Duodenal mucosa (tissue), 2 donors: ENCODE data around the gene CST3.
"Not testable (repeated sequence)": the region's sequence is repeated elsewhere in the genome, so short reads cannot be mapped to it uniquely, and the experiment has no call there.

Source experiments
- H3K27ac ChIP-seq: one replicate; pipeline ENCODE4 v1.7.0; 2013; ENCODE audit warnings: low read depth, low read length
- H3K27me3 ChIP-seq, 2 donors: one replicate each; pipeline ENCODE4 v1.7.0; 2013; ENCODE audit warnings: low read length in 2 of 2, control low read depth in 1 of 2; ENCODE audit not compliant: insufficient read depth in 2 of 2, control insufficient read depth in 1 of 2
- H3K36me3 ChIP-seq, 2 donors: one replicate each; pipeline ENCODE4 v1.7.0; 2013; ENCODE audit warnings: low read length in 2 of 2, control low read depth in 1 of 2; ENCODE audit not compliant: insufficient read depth in 2 of 2, control insufficient read depth in 1 of 2
- H3K4me1 ChIP-seq, 2 donors: one replicate each; pipeline ENCODE4 v1.7.0; 2013; ENCODE audit warnings: low read length in 2 of 2, control low read depth in 1 of 2; ENCODE audit not compliant: insufficient read depth in 2 of 2, control insufficient read depth in 1 of 2
- H3K4me3 ChIP-seq, 2 donors: one replicate each; pipeline ENCODE4 v1.7.0; 2013; ENCODE audit warnings: low read length in 2 of 2, low read depth in 1 of 2
- H3K9ac ChIP-seq, 2 donors: one replicate each; pipeline ENCODE4 v1.7.0; 2013; ENCODE audit warnings: low read length in 2 of 2, low read depth in 1 of 2
- H3K9me3 ChIP-seq, 2 donors: one replicate each; pipeline ENCODE4 v1.7.0; 2013; ENCODE audit warnings: low read length in 2 of 2, control low read depth in 1 of 2; ENCODE audit not compliant: control insufficient read depth in 1 of 2

CST3 gene

DNA sequence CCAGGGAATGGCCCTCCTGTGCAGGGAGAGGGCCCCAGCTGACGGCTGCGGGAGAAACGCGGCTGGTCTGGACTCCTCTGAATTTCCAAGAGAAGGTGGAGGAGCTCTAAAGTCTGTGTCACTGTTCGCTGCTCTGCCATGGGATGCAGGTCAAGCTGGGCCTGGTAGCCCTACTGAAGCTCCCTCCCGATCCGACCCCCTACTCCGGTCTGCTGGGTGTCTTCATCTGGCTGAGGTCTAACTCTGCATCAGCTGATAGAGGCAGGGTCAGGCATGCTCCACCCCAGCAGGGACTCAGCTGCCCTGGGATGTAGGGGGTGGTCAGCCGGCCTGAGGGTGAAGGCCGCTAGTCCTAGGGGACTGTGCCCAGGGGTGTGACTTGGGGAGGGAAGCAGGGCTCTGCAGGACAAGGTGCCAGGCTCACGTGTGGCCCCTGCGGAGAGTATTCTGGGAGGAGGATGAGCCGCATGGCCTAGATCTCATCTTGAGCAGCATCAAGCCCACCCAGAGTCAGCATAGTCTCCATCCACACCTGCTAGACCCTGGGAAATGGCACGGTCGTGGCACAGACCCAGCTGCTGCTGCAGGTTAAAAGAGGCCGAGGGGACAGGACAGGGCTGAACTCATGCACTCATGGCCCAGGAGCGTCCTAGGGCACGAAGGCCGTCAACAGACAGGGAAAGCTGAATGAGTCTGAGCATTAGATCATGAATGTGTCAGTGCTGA lies 1.4 kb downstream of the CST3 start:
- Histone ChIP-seq H3K27me3 (no peaks in the 10 kb centered on the region), H3K36me3 (peaks cover 0 to 32% of the 10 kb centered on the region in 2 donors), H3K9me3 (no peaks in the 10 kb centered on the region), H3K9ac (peak overlapping the region; percentile 72 to 75), H3K27ac (no peak overlapping the region), H3K4me1 (peaks cover 26% of the 10 kb centered on the region in 2 donors), H3K4me3 (peak overlapping the region; percentile 68 to 80)

DNA sequence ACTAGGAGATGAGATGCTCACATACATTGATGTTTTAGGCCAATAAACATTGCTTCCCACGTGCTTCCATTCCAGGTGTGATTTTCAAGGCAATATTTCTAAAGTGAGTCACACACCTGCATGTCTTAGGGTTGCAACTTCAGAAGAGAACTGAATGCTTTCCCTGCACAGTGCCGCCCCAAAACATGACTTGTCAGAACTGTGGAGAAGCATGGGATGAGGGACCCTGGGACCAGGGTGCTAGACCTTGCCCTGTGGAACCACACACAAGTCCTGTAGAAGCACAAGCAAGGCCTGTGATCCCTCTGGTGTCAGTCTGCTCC lies 2.0 kb downstream of the CST3 start:
- Histone ChIP-seq H3K4me3 (peak overlapping the region; percentile 68 to 80), H3K4me1 (peaks cover 26% of the 10 kb centered on the region in 2 donors), H3K36me3 (peaks cover 0 to 32% of the 10 kb centered on the region in 2 donors)
- H3K9ac ChIP-seq, H3K9me3 ChIP-seq, H3K27me3 ChIP-seq, H3K27ac ChIP-seq: not testable (repeated sequence)

DNA sequence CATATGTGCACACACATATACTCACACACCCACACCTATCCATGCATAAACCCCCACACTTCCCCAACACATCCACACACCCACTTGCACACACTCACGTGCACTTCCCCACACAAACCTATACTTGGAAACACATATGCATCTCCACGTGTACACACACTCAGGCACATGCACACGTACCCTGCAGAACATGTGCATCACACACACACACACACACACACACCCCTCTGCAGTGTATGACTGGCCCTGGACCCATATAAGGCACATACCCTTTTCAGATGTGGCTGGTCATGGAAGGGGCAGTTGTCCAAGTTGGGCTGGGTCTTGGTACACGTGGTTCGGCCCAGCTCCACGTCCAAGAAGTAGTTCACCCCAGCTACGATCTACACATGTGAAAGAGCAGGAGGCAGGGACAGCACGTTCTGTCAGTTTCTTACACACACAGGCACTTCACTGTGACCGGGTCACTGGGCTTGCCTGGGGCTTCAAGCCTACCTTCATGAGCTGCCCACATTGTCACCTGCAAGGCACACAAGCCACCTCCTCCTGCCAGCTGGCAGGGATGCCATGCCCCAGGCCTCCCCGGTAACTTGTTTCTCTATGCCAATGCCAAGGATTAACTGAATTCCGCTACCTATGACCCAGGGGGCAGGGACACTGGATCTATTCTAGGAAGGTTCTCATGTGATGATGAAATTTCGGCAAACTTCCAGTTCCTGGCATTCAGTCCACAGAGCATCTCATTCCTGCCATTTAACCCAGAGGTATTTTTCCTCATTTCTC lies 2.6 kb downstream of the CST3 start:
- H3K27ac ChIP-seq: no peak overlapping the region
- H3K4me1 ChIP-seq: peaks cover 27 to 28% of the 10 kb centered on the region in 2 donors
- no peak overlapping the region for H3K9ac ChIP-seq
- no peaks in the 10 kb centered on the region for H3K9me3 ChIP-seq
- H3K36me3 ChIP-seq: peaks cover 0 to 32% of the 10 kb centered on the region in 2 donors
- no peaks in the 10 kb centered on the region for H3K27me3 ChIP-seq
- H3K4me3 ChIP-seq: peak overlapping the region in 1 of 2 donors; percentile 34

DNA sequence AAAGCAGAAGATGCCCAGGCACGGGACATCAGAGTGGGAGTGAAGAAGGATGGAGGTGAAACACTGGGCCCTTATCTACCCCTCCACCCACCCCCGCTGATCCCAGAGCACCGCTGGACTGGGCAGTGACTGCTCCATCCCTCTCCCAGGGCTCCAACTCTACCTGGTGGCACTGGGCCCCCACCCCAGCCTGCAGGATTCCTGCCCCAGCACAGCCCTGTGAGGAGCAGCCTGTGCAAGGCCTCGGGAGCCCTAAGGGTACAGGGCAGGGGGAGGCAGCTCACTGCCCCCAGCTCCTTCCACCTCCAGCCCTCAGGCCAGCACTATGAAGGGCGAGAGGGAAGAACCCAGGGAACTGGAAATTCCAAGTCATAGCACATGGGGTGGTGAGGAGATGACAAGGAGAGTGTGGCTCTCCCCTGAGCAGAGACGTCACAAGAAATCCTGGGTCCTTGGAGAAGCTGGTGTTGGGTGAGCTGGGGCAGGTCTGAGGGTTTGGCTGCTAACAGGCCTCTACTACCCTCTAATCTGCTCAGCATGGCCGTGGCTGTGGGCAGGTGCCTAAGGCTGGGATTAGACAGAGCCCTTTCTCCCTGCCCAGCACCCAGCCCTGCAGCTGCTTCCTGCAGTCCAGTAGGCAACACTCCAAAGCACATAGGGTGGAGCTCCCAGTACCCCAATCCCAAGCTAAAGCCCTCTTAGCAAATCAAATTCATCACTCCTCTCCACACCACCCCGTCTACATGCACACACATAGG lies 3.5 kb downstream of the CST3 start:
- Histone ChIP-seq H3K27ac (no peak overlapping the region), H3K27me3 (no peaks in the 10 kb centered on the region), H3K4me1 (peaks cover 26 to 27% of the 10 kb centered on the region in 2 donors), H3K4me3 (no peak overlapping the region), H3K9me3 (no peaks in the 10 kb centered on the region), H3K9ac (no peak overlapping the region), H3K36me3 (peaks cover 0 to 32% of the 10 kb centered on the region in 2 donors)

DNA sequence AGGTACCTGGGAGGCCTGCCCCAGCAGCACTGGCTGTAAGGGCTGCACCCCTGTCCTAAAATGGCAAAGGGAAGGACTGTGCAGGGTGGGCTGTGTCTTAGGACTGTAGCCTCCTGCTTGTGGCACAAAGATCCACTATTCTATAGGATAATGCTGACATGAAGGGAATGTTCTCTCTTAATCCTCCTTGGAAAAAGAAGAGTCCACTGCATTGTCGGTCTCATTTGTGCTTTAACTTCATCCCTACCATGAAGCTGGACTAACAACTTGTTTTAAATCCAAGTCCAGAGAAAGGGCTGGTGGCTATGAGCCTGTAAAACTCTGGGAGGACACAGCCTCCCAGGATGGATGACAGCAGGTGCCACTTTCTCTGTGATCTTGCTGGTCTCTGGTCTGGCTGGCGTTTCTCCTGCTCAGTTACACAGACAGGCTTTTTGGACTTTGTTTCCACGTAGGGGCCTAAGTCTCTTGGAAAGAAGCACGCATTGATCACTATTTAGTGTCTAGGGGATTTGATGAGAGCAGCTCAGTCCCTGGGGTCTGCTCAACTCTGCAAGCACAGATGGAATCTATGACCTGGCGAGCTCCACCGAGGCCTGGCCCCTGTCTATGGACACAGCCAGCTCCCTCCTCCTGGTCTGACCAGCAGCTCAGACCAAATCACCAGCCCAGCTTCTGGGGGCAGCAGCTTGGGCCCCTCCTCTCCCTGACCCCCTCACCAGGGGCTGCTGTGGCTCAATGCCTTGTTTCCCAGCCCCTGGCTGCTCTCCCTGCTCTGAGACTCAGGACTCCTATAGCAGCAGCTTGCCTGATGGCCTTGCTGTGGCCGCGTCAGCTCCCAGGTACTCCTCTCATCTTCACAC lies 4.8 kb downstream of the CST3 start:
- Histone ChIP-seq H3K27ac (no peak overlapping the region), H3K27me3 (no peaks in the 10 kb centered on the region), H3K9me3 (no peaks in the 10 kb centered on the region), H3K9ac (no peak overlapping the region), H3K4me3 (no peak overlapping the region), H3K36me3 (peaks cover 0 to 32% of the 10 kb centered on the region in 2 donors), H3K4me1 (peaks cover 32 to 35% of the 10 kb centered on the region in 2 donors)

DNA sequence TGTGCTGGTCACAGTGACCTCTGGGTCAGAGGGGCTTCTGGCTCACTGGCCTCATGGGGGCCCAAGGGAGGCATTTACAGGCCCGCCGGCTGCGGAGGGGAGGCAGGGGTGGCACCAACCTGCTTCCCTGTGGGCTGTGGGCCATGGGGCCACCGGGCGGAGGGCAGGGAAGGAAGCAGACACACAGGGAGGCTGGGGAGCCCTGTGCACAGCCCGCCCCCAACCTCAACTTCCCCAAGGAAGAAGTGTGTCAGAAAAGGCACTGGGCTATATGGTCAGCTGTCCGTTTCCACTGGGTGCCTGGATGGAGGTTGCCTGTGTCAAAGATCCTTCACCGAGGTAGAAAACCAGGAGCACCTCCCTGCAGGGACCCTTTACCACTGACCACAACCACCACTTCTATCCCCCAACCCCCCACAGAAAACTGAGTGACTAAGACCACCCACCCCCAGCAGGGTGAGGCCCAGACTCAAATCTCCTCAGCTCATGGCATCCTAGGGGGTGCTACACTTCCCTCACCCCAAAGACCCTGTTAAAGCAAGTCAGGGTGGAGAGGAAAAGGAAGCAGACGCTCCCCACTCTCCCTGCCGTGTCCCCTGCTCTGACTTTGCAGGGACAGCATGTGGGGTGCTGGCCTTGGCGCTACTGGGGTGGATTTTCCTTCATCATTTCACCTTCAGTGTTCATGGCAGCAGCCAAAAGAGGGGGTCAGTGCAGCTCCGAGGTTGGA lies 5.6 kb downstream of the CST3 start:
- Histone ChIP-seq H3K4me3 (no peak overlapping the region), H3K9ac (no peak overlapping the region), H3K9me3 (no peaks in the 10 kb centered on the region), H3K27ac (no peak overlapping the region), H3K4me1 (peaks cover 32 to 35% of the 10 kb centered on the region in 2 donors), H3K27me3 (no peaks in the 10 kb centered on the region), H3K36me3 (peaks cover 0 to 32% of the 10 kb centered on the region in 2 donors)

DNA sequence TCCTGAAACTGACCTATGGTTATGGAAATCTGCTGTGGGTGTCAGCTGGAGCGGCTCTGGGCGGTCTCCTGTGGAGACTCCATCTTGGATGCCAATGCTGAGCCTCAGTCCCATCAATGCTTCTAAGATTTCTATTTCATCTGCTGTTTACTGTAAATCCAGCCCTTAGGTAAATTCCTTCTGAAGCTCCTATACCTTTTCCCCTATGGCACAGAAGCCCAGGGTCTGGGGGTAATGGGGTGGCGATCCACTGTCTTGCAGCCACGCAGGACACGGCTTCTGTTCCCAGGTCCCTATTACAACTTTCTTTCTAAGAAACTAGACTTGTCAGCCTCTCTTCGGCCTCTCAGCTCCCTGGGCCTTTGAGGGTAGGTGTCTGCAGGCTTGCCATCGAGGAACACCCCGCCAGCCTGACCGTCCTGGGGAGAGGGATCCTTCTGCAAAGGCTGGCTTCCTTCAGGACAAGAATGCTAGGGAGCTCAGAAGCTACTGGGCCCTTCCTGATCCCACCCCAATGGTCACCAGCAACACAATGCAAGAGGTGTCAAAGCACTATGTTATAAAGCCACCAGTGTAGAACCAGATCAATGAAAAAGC lies 6.4 kb downstream of the CST3 start:
- H3K9me3 ChIP-seq: no peaks in the 10 kb centered on the region
- H3K4me3 ChIP-seq: no peak overlapping the region
- H3K27me3 ChIP-seq: no peaks in the 10 kb centered on the region
- no peak overlapping the region for H3K9ac ChIP-seq
- H3K36me3 ChIP-seq: peaks cover 0 to 32% of the 10 kb centered on the region in 2 donors
- no peak overlapping the region for H3K27ac ChIP-seq
- H3K4me1 ChIP-seq: peaks cover 27 to 35% of the 10 kb centered on the region in 2 donors

DNA sequence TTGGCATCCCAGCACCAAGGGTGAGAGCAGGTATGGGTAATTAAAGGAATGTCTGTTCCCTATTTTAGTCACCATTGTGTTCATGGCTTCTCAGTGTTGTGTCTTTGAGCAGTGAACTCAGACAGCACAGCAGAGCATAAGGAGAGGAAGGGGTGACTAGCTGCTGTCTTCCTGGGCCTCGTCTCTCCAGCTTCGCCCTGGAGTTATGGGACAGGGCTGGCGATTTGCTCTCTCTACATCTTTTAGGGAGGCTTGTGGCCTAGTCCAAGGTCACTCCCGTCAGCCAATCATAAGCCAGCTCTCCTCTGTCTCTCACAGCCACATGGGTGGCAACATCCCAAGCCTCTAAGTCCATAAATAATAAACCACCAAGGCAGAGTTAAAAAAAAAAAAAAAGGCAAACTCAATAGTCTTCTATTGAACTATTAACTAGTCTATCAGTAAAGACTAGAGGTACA lies 7.3 kb downstream of the CST3 start:
- Histone ChIP-seq H3K9ac (no peak overlapping the region), H3K9me3 (no peaks in the 10 kb centered on the region), H3K4me3 (no peak overlapping the region), H3K36me3 (peaks cover 0 to 32% of the 10 kb centered on the region in 2 donors), H3K27me3 (no peaks in the 10 kb centered on the region), H3K4me1 (peaks cover 22 to 36% of the 10 kb centered on the region in 2 donors), H3K27ac (no peak overlapping the region)
